Endodermal cell (in vitro differentiated cells): ENCODE measurements around the gene IPPK. TPM values are rescaled to one million over a fixed set of nuclear protein-coding genes. Genes with fewer than 3 reads are reported as not detected.

Experiments used
- DNase-seq: peaks from one replicate; pipeline ENCODE4 v3.0.0-alpha.2; 2017
- H3K27ac ChIP-seq: 2 replicates; pipeline ENCODE4 v1.5.1; 2013; ENCODE audit warnings: mild to moderate bottlenecking, low read depth, low read length, moderate library complexity
- H3K27me3 ChIP-seq: 2 replicates; pipeline ENCODE4 v1.6.1; 2013; ENCODE audit warnings: mild to moderate bottlenecking, low read length, moderate library complexity; ENCODE audit not compliant: insufficient read depth, control insufficient read depth, poor library complexity, severe bottlenecking
- H3K36me3 ChIP-seq: 2 replicates; pipeline ENCODE4 v1.7.0; 2013; ENCODE audit warnings: mild to moderate bottlenecking, low read length, moderate library complexity; ENCODE audit not compliant: control insufficient read depth, insufficient read depth
- H3K4me1 ChIP-seq: one replicate; pipeline ENCODE4 v1.7.0; 2013; ENCODE audit warnings: low read length; ENCODE audit not compliant: control insufficient read depth, insufficient read depth
- H3K4me3 ChIP-seq: 2 replicates; pipeline ENCODE4 v1.5.1; 2013; ENCODE audit warnings: mild to moderate bottlenecking, low read length, moderate library complexity
- H3K9ac ChIP-seq: 2 replicates; pipeline ENCODE4 v1.6.1; 2013; ENCODE audit warnings: mild to moderate bottlenecking, low read length, moderate library complexity; ENCODE audit not compliant: poor library complexity, severe bottlenecking; ENCODE audit errors: extremely low read depth
- H3K9me3 ChIP-seq: 2 replicates; pipeline ENCODE4 v1.6.1; 2013; ENCODE audit warnings: mild to moderate bottlenecking, low read length, moderate library complexity; ENCODE audit not compliant: control insufficient read depth
- H3K27ac Mint-ChIP-seq: 2 replicates; pipeline ENCODE4 v1.8.0; 2020; ENCODE audit warnings: mixed read lengths
- H3K27me3 Mint-ChIP-seq: 2 replicates; pipeline ENCODE4 v1.8.0; 2021; ENCODE audit warnings: mild to moderate bottlenecking, mixed read lengths; ENCODE audit not compliant: insufficient read depth
- H3K36me3 Mint-ChIP-seq: 2 replicates; pipeline ENCODE4 v1.8.0; 2020; ENCODE audit warnings: low read depth, mixed read lengths
- H3K4me1 Mint-ChIP-seq: 2 replicates; pipeline ENCODE4 v1.8.0; 2020; ENCODE audit warnings: mixed read lengths
- H3K4me3 Mint-ChIP-seq: 2 replicates; pipeline ENCODE4 v1.8.0; 2020; ENCODE audit warnings: mild to moderate bottlenecking, moderate library complexity, mixed read lengths
- H3K9me3 Mint-ChIP-seq: 2 replicates; pipeline ENCODE4 v1.8.0; 2020; ENCODE audit warnings: mild to moderate bottlenecking, mixed read lengths
- WGBS, 2 experiments: methylation state at CpG; one replicate each; pipeline versions ENCODE4 v1.1.5 to v1.1.7; 2013; ENCODE audit warnings: missing lambda C conversion rate in 2 of 2, mixed read lengths in 1 of 2; ENCODE audit not compliant: insufficient coverage in 1 of 2, insufficient read length in 1 of 2; 5-methylcytosine and 5-hydroxymethylcytosine counted together
- total RNA-seq, 2 donors: library from RNA; stranded (reverse); fragmentation: NEBNext Ultra II Directional in 1 of 2; extraction: Animal tissue kit (Norgen Biotek cat#: 25700) in 1 of 2; gene quantifications; 2 replicates in 1 of 2; 3 replicates in 1 of 2; pipeline ENCODE4 v1.2.1, GENCODE V29; 2021
- TF ChIP-seq, protein P1 (sequence below): fragments of 200-600 bp; sonication (generic); conservative IDR thresholded peaks from 2 replicates; pipeline ENCODE4 v1.5.0; 2021; ENCODE audit warnings: antibody characterized with exemption, mild to moderate bottlenecking

The IPPK gene
- total RNA-seq, 2 donors from 2014 or later: 9.3 TPM

DNA sequence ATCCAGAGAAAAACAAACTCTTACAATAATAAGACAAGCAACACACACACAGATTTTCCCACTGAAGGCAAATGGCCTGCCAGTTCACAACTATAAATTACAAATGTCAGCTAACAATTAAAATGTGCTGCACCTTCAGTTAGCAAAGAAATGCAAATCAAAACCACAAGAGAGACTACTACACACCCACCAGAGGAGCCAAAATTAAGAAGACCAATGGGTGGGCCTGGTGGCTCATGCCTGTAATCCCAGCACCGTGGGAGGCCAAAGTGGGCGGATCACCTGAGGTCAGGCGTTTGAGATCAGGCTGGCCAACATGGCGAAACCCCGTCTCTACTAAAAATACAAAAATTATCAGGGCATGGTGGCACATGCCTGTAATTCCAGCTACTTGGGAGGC, 15.1 kb upstream of the IPPK start:
- H3K9me3 Mint-ChIP-seq: peaks cover 3% of the 10 kb centered on the region
- no peak overlapping the region for H3K27ac ChIP-seq
- peaks cover 4% of the 10 kb centered on the region for H3K9me3 ChIP-seq
- no peak overlapping the region for H3K27ac Mint-ChIP-seq
- no peaks in the 10 kb centered on the region for H3K4me1 Mint-ChIP-seq
- peaks cover 2% of the 10 kb centered on the region for H3K27me3 Mint-ChIP-seq
- TF ChIP-seq, protein P1, sequence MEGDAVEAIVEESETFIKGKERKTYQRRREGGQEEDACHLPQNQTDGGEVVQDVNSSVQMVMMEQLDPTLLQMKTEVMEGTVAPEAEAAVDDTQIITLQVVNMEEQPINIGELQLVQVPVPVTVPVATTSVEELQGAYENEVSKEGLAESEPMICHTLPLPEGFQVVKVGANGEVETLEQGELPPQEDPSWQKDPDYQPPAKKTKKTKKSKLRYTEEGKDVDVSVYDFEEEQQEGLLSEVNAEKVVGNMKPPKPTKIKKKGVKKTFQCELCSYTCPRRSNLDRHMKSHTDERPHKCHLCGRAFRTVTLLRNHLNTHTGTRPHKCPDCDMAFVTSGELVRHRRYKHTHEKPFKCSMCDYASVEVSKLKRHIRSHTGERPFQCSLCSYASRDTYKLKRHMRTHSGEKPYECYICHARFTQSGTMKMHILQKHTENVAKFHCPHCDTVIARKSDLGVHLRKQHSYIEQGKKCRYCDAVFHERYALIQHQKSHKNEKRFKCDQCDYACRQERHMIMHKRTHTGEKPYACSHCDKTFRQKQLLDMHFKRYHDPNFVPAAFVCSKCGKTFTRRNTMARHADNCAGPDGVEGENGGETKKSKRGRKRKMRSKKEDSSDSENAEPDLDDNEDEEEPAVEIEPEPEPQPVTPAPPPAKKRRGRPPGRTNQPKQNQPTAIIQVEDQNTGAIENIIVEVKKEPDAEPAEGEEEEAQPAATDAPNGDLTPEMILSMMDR: no peak
- no peak overlapping the region for H3K4me3 ChIP-seq
- H3K36me3 ChIP-seq: no peaks in the 10 kb centered on the region
- DNase-seq: peak; percentile 70
- H3K4me1 ChIP-seq: no peaks in the 10 kb centered on the region
- no peak overlapping the region for H3K9ac ChIP-seq
- no peaks in the 10 kb centered on the region for H3K36me3 Mint-ChIP-seq
- H3K4me3 Mint-ChIP-seq: no peak overlapping the region
- H3K27me3 ChIP-seq: no peaks in the 10 kb centered on the region
- 85 to 90% methylated on average over 5 of the region's 5 CpGs for WGBS, 2 experiments

DNA sequence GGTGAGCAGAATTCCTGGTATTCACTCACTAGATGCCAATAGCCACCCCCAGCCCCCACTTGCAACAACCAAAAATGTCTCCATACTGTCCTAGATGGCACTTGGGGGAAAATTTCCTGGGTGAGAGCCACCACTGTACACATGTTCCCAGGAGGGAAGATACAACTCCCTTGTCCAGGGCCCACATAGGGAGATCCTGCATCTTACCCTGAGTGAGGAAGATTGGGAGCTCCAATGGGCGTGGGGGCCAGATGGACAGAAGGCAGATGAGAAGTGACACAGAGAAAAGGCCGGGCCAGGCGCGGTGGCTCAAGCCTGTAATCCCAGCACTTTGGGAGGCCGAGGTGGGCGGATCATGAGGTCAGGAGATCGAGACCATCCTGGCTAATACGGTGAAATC, 12.3 kb upstream of the IPPK start:
- Histone ChIP-seq H3K9ac (no peak overlapping the region), H3K36me3 (no peaks in the 10 kb centered on the region), H3K27me3 (no peaks in the 10 kb centered on the region), H3K9me3 (no peaks in the 10 kb centered on the region), H3K4me3 (no peak overlapping the region), H3K4me1 (no peaks in the 10 kb centered on the region), H3K27ac (no peak overlapping the region)
- peaks cover 2% of the 10 kb centered on the region for H3K27me3 Mint-ChIP-seq
- H3K4me1 Mint-ChIP-seq: no peaks in the 10 kb centered on the region
- H3K36me3 Mint-ChIP-seq: no peaks in the 10 kb centered on the region
- peak; percentile 19 for DNase-seq
- no peak overlapping the region for H3K27ac Mint-ChIP-seq
- TF ChIP-seq, protein P1: no peak
- WGBS, 2 experiments: 92% methylated on average over 8 of the region's 8 CpGs; no CpG with 5 or more reads in 1 of the 2 experiments
- H3K4me3 Mint-ChIP-seq: no peak overlapping the region
- peaks cover 2% of the 10 kb centered on the region for H3K9me3 Mint-ChIP-seq

DNA sequence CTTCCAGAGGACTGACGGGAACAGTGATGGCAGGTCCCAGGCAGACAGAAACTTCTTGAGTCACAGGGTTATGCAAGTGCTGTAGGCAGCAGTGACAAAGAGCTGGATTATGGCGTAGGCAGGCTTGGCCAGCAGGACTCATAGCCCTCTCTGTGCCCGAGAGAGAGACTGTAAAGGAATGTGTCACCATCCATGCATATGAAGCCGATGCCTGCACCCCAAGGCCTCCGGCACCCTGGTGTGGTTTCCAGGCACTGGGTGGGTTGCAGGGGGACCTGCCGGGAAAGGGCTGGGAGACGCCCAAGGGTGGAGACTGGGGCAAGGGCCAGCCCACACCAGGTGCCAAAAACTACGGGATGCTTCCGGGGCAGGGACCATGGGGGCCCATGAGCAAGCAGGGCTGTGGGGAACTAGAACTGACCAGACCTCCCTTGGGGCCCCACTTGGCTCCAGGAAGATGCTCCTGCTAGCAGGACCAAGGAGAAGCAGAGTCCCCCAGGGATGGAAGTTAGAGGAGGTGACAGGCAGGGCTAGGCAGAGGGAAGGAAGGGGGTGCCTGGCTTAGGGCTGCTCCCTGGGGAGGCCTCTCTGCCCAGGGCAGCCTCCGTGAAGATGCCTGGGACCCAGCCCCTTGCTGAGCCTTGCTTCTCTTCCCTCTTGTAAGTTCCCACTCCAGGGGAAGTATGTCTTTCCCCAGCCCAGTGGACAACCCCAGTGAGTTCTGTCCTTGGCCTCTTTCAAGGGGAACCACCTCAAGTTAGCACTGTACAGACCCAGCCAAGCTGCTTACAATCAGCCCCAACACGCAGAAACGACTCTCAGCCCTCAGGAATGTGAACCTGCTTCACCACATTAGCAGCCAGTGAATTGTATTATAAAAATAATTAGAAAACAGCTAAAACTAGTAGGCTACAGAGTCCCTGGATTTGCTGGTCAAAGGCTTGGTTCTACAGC, 10.5 kb upstream of the IPPK start:
- no peak overlapping the region for H3K27ac Mint-ChIP-seq
- H3K36me3 ChIP-seq: no peaks in the 10 kb centered on the region
- H3K9ac ChIP-seq: no peak overlapping the region
- H3K4me3 Mint-ChIP-seq: no peak overlapping the region
- H3K36me3 Mint-ChIP-seq: no peaks in the 10 kb centered on the region
- H3K9me3 ChIP-seq: no peaks in the 10 kb centered on the region
- no peak overlapping the region for H3K27ac ChIP-seq
- H3K4me1 ChIP-seq: no peaks in the 10 kb centered on the region
- TF ChIP-seq, protein P1: no peak
- no peaks in the 10 kb centered on the region for H3K9me3 Mint-ChIP-seq
- DNase-seq: peak; percentile 36
- no peaks in the 10 kb centered on the region for H3K27me3 Mint-ChIP-seq
- H3K4me1 Mint-ChIP-seq: no peaks in the 10 kb centered on the region
- no peak overlapping the region for H3K4me3 ChIP-seq
- 92% methylated on average over 9 to 12 of the region's 12 CpGs for WGBS, 2 experiments
- no peaks in the 10 kb centered on the region for H3K27me3 ChIP-seq
